Testis (tissue), 2 donors: Measurements from ENCODE around the gene RAB26.
"Not testable (repeated sequence)": the region's sequence is repeated elsewhere in the genome, so short reads cannot be mapped to it uniquely, and the experiment has no call there.

Source experiments
- POLR2A ChIP-seq: fragments of 450-650 bp; IDR thresholded peaks from one replicate; pipeline ENCODE4 v1.6.1; 2017; ENCODE audit warnings: antibody characterized with exemption, mild to moderate bottlenecking, moderate library complexity
- TF ChIP-seq, protein P1 (sequence below), 3 experiments: fragments of 450-650 bp in 2 of 3; fragments of 200-600 bp in 1 of 3; sonication (generic) in 1 of 3; IDR thresholded peaks; one replicate each; pipeline ENCODE4 v1.5.1; 2016 to 2019; ENCODE audit warnings: antibody characterized with exemption in 3 of 3, mild to moderate bottlenecking in 2 of 3, moderate library complexity in 1 of 3

DNA sequence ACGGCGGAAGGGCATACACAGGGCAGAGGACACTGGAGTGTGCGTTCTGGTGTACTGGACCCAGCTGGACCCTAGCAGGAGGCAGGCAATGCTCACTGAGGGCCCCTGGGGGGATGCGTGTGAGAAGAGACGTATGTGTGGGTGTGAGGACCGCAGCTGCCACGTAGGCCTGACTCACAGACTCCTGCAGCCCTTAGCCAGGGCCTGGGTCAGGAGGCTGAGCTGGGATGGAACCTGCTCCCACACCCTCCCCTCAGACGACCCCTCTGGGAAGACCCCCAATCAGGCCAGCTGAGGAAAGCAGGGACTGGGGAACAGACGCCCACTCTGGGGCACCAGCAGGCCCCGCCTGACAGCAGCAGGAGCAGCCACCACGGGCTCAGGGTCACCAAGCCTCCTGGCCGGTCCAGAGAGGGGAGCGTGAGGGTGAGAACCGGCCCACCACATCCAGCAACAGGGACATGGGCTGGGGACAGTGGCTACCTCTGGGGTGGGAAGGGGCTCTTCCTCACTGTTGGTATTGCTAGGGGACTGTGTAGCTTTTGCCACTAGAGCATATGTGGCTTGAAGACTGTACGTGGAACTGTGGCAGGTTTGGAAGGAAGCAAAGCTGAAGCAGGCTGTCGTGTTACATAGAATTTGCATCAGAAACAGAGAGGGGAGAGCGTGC is 41.2 kb upstream of the RAB26 start:
- not testable (repeated sequence) for TF ChIP-seq POLR2A
- TF ChIP-seq, protein P1, sequence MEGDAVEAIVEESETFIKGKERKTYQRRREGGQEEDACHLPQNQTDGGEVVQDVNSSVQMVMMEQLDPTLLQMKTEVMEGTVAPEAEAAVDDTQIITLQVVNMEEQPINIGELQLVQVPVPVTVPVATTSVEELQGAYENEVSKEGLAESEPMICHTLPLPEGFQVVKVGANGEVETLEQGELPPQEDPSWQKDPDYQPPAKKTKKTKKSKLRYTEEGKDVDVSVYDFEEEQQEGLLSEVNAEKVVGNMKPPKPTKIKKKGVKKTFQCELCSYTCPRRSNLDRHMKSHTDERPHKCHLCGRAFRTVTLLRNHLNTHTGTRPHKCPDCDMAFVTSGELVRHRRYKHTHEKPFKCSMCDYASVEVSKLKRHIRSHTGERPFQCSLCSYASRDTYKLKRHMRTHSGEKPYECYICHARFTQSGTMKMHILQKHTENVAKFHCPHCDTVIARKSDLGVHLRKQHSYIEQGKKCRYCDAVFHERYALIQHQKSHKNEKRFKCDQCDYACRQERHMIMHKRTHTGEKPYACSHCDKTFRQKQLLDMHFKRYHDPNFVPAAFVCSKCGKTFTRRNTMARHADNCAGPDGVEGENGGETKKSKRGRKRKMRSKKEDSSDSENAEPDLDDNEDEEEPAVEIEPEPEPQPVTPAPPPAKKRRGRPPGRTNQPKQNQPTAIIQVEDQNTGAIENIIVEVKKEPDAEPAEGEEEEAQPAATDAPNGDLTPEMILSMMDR (IDR thresholded peaks at IDR 0.05) = not testable (repeated sequence)
